Neural progenitor cell (in vitro differentiated cells): Measurements from ENCODE around the gene DCST1. TPM values are rescaled to one million over a fixed set of nuclear protein-coding genes. Genes with fewer than 3 reads are reported as not detected.
A peak's percentile ranks its signal among the peaks of the same experiment; 100 is the strongest.

Experiments
- DNase-seq: peaks from one replicate; pipeline ENCODE4 v3.0.0-alpha.2; 2016; ENCODE audit warnings: low spot score
- H2AFZ ChIP-seq: fragments of 200-600 bp; sonication (generic); replicated peaks from 2 replicates; pipeline ENCODE4 v1.6.1; 2016; ENCODE audit warnings: antibody characterized with exemption
- H3F3A ChIP-seq: fragments of 200-600 bp; sonication (generic); 2 replicates; pipeline ENCODE4 v1.6.1; 2016; ENCODE audit warnings: antibody characterized with exemption, low read depth
- H3K27ac ChIP-seq: fragments of 200-600 bp; sonication (generic); 2 replicates; pipeline ENCODE4 v1.5.1; 2016; ENCODE audit warnings: mild to moderate bottlenecking
- H3K27me3 ChIP-seq: fragments of 200-600 bp; sonication (generic); 2 replicates; pipeline ENCODE4 v1.6.1; 2016; ENCODE audit warnings: mild to moderate bottlenecking, moderate library complexity
- H3K36me3 ChIP-seq: fragments of 200-600 bp; sonication (generic); 2 replicates; pipeline ENCODE4 v1.5.1; 2016
- H3K4me1 ChIP-seq: fragments of 200-600 bp; sonication (generic); 2 replicates; pipeline ENCODE4 v1.6.1; 2016; ENCODE audit warnings: mixed run types
- H3K4me2 ChIP-seq: fragments of 200-600 bp; sonication (generic); 2 replicates; pipeline ENCODE4 v1.6.1; 2016
- H3K4me3 ChIP-seq: fragments of 200-600 bp; sonication (generic); 2 replicates; pipeline ENCODE4 v1.5.1; 2016
- H3K79me2 ChIP-seq: fragments of 200-600 bp; sonication (generic); 2 replicates; pipeline ENCODE4 v1.6.1; 2016; ENCODE audit warnings: low read depth
- H3K9ac ChIP-seq: fragments of 200-600 bp; sonication (generic); 2 replicates; pipeline ENCODE4 v1.6.1; 2016
- H3K9me3 ChIP-seq: fragments of 200-600 bp; sonication (generic); 2 replicates; pipeline ENCODE4 v1.5.1; 2016; ENCODE audit warnings: low read depth
- H4K20me1 ChIP-seq: fragments of 200-600 bp; sonication (generic); 2 replicates; pipeline ENCODE4 v1.6.1; 2016; ENCODE audit warnings: low read depth
- H3K27ac Mint-ChIP-seq: 3 replicates; pipeline ENCODE4 v1.8.0; 2021; ENCODE audit warnings: mixed read lengths
- H3K27me3 Mint-ChIP-seq: 2 replicates; pipeline ENCODE4 v1.8.0; 2022; ENCODE audit warnings: low read depth, mild to moderate bottlenecking, inconsistent platforms, moderate library complexity, mixed read lengths; ENCODE audit not compliant: insufficient read depth
- H3K36me3 Mint-ChIP-seq: 3 replicates; pipeline ENCODE4 v1.8.0; 2021; ENCODE audit warnings: mixed read lengths
- H3K4me1 Mint-ChIP-seq: 3 replicates; pipeline ENCODE4 v1.8.0; 2021; ENCODE audit warnings: mixed read lengths
- H3K4me3 Mint-ChIP-seq: 3 replicates; pipeline ENCODE4 v1.8.0; 2021; ENCODE audit warnings: mild to moderate bottlenecking, moderate library complexity, mixed read lengths
- H3K9me3 Mint-ChIP-seq: 3 replicates; pipeline ENCODE4 v1.8.0; 2020; ENCODE audit warnings: mixed read lengths
- CTCF ChIP-seq: fragments of 200-600 bp; sonication (generic); IDR thresholded peaks from 2 replicates; pipeline ENCODE4 v1.5.1; 2017; ENCODE audit warnings: antibody characterized with exemption, mild to moderate bottlenecking
- EZH2 ChIP-seq: fragments of 200-600 bp; sonication (generic); IDR thresholded peaks from 2 replicates; pipeline ENCODE4 v1.6.1; 2017; ENCODE audit warnings: antibody characterized with exemption, mild to moderate bottlenecking, moderate library complexity
- EZH2phosphoT487 ChIP-seq: fragments of 200-600 bp; sonication (generic); IDR thresholded peaks from 2 replicates; pipeline ENCODE4 v1.6.1; 2017; ENCODE audit warnings: antibody characterized with exemption
- total RNA-seq: library from RNA; depleted of rRNA; stranded (reverse); fragments of >200 nt; gene quantifications from 2 replicates; pipeline ENCODE4 v1.2.3, GENCODE V29; 2015; ENCODE audit warnings: low replicate concordance

The DCST1 gene
- total RNA-seq, 1 donor from 2014 or later, result not detected

GRCh38 chr1:155035936-155036335, 2.3 kb downstream of the DCST1 start:
- H3K36me3 Mint-ChIP-seq, result no peaks in the 10 kb centered on the region
- H3K4me1 Mint-ChIP-seq, result peaks cover 13% of the 10 kb centered on the region
- Histone ChIP-seq H3F3A (no peaks in the 10 kb centered on the region), H4K20me1 (no peaks in the 10 kb centered on the region), H3K4me2 (no peak overlapping the region), H3K27ac (no peak overlapping the region), H3K4me3 (no peak overlapping the region), H3K79me2 (no peaks in the 10 kb centered on the region), H2AFZ (no peak overlapping the region), H3K27me3 (no peaks in the 10 kb centered on the region), H3K9ac (no peak overlapping the region), H3K4me1 (peaks cover 12% of the 10 kb centered on the region), H3K36me3 (no peaks in the 10 kb centered on the region), H3K9me3 (no peaks in the 10 kb centered on the region)
- H3K27me3 Mint-ChIP-seq, result peaks cover 12% of the 10 kb centered on the region
- H3K9me3 Mint-ChIP-seq, result no peaks in the 10 kb centered on the region
- DNase-seq, result no peak
- H3K4me3 Mint-ChIP-seq, result no peak overlapping the region
- no peak overlapping the region for H3K27ac Mint-ChIP-seq
- TF ChIP-seq CTCF (no peak), EZH2phosphoT487 (no peak), EZH2 (no peak)

- no peak for TF ChIP-seq CTCF
- no peak for TF ChIP-seq EZH2
- no peak for TF ChIP-seq EZH2phosphoT487
- no peak overlapping the region for H3K27ac Mint-ChIP-seq
These were observed 3.4 kb downstream of the DCST1 start for GRCh38 chr1:155037043-155037442.

GRCh38 chr1:155037851-155038441, 4.3 kb downstream of the DCST1 start:
- no peaks in the 10 kb centered on the region for H3K9me3 ChIP-seq
- H3K4me3 ChIP-seq, result no peak overlapping the region
- H3K27ac ChIP-seq, result no peak overlapping the region
- Mint-ChIP-seq H3K9me3 (no peaks in the 10 kb centered on the region), H3K27me3 (peaks cover 8% of the 10 kb centered on the region), H3K27ac (no peak overlapping the region), H3K4me1 (peaks cover 13% of the 10 kb centered on the region), H3K36me3 (no peaks in the 10 kb centered on the region), H3K4me3 (no peak overlapping the region)
- TF ChIP-seq EZH2, result no peak
- no peak overlapping the region for H2AFZ ChIP-seq
- no peak overlapping the region for H3K9ac ChIP-seq
- no peak for DNase-seq
- H4K20me1 ChIP-seq, result no peaks in the 10 kb centered on the region
- H3K79me2 ChIP-seq, result no peaks in the 10 kb centered on the region
- H3K4me1 ChIP-seq, result peaks cover 12% of the 10 kb centered on the region
- H3F3A ChIP-seq, result no peaks in the 10 kb centered on the region
- no peaks in the 10 kb centered on the region for H3K27me3 ChIP-seq
- H3K4me2 ChIP-seq, result no peak overlapping the region
- H3K36me3 ChIP-seq, result no peaks in the 10 kb centered on the region

More at GRCh38 chr1:155037043-155037442, 3.4 kb downstream of the DCST1 start:
- Mint-ChIP-seq H3K4me1 (peaks cover 13% of the 10 kb centered on the region), H3K9me3 (no peaks in the 10 kb centered on the region), H3K4me3 (no peak overlapping the region), H3K36me3 (no peaks in the 10 kb centered on the region), H3K27me3 (peaks cover 10% of the 10 kb centered on the region)
- Histone ChIP-seq H2AFZ (no peak overlapping the region), H3K4me2 (no peak overlapping the region), H3K4me1 (peaks cover 12% of the 10 kb centered on the region), H3K9ac (no peak overlapping the region), H3K27ac (no peak overlapping the region), H4K20me1 (no peaks in the 10 kb centered on the region), H3K79me2 (no peaks in the 10 kb centered on the region), H3F3A (no peaks in the 10 kb centered on the region), H3K4me3 (no peak overlapping the region), H3K27me3 (no peaks in the 10 kb centered on the region), H3K36me3 (no peaks in the 10 kb centered on the region), H3K9me3 (no peaks in the 10 kb centered on the region)
- no peak for DNase-seq

- Histone ChIP-seq H4K20me1 (no peaks in the 10 kb centered on the region), H3F3A (no peaks in the 10 kb centered on the region), H3K4me2 (no peak overlapping the region), H3K27ac (no peak overlapping the region), H3K4me3 (no peak overlapping the region), H3K9me3 (no peaks in the 10 kb centered on the region), H3K4me1 (peaks cover 12% of the 10 kb centered on the region), H3K27me3 (no peaks in the 10 kb centered on the region), H2AFZ (no peak overlapping the region), H3K36me3 (no peaks in the 10 kb centered on the region), H3K79me2 (no peaks in the 10 kb centered on the region), H3K9ac (no peak overlapping the region)
- peak overlapping the region; percentile 29 for H3K4me3 Mint-ChIP-seq
- H3K27me3 Mint-ChIP-seq, result peaks cover 8% of the 10 kb centered on the region
- H3K36me3 Mint-ChIP-seq, result no peaks in the 10 kb centered on the region
- peaks cover 13% of the 10 kb centered on the region for H3K4me1 Mint-ChIP-seq
- peak overlapping the region; percentile 15 for H3K27ac Mint-ChIP-seq
- no peaks in the 10 kb centered on the region for H3K9me3 Mint-ChIP-seq
- TF ChIP-seq EZH2phosphoT487 (no peak), CTCF (no peak), EZH2 (no peak)
- DNase-seq, result no peak
These were observed 5.1 kb downstream of the DCST1 start for GRCh38 chr1:155038602-155039307.
